ENCODE results near the gene DNM3. TPM values are rescaled to one million over a fixed set of nuclear protein-coding genes. Genes with fewer than 3 reads are reported as not detected.

Gene DNM3
- total RNA-seq, 1 donor from 2014 or later: 9.6 TPM

DNA sequence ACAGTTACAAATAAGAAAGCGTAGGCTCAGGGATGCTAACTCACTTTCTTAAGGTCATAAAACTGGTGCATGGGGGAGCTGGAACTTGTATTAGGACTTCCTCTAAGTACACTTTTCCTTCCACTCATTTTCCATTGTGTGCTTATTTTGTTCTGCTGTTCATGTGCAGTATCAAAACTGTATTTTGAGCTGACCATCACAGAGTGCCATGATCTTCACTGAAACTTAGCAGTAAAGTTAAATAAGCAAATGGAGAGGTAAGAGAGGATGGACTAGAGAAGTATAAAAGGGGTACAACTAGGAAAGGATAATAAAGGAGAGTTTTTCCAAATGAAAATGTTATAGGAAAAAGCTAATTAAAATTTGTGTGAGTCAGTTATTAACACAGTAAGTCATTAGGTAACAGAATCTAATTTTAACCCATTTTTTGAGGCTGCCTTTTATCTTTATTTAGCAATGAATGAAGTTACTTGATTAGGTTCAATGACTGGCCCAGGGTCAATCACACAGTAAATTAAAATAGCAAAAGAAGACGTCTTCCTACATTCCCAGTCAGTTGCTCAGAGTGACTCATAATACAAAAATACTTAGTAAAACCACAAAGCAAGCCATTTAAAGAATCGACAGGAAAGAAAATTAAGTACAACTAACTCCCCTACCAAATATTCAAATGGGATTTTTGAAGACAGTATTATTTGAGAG is 413.4 kb downstream of the DNM3 start:
- no peak for DNase-seq (ENCODE audit: low spot score in 2 of 2)
- TF ChIP-seq, protein P1, sequence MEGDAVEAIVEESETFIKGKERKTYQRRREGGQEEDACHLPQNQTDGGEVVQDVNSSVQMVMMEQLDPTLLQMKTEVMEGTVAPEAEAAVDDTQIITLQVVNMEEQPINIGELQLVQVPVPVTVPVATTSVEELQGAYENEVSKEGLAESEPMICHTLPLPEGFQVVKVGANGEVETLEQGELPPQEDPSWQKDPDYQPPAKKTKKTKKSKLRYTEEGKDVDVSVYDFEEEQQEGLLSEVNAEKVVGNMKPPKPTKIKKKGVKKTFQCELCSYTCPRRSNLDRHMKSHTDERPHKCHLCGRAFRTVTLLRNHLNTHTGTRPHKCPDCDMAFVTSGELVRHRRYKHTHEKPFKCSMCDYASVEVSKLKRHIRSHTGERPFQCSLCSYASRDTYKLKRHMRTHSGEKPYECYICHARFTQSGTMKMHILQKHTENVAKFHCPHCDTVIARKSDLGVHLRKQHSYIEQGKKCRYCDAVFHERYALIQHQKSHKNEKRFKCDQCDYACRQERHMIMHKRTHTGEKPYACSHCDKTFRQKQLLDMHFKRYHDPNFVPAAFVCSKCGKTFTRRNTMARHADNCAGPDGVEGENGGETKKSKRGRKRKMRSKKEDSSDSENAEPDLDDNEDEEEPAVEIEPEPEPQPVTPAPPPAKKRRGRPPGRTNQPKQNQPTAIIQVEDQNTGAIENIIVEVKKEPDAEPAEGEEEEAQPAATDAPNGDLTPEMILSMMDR (IDR thresholded peaks at IDR 0.05): no peak
- Histone ChIP-seq H3K27me3 (no peaks in the 10 kb centered on the region), H3K36me3 (no peaks in the 10 kb centered on the region), H3K4me1 (peaks cover 0 to 11% of the 10 kb centered on the region in 2 donors), H3K4me3 (no peak overlapping the region), H3K27ac (peak overlapping the region in 1 of 2 donors; percentile 62), H3K9me3 (peaks cover 0 to 3% of the 10 kb centered on the region in 2 donors)
- intact Hi-C loops (cut with DNase I): loop anchor here (1.0 to 5.0 kb wide), 2 partner anchors 68 to 143 kb away; no protein-coding TSS in a partner anchor

DNA sequence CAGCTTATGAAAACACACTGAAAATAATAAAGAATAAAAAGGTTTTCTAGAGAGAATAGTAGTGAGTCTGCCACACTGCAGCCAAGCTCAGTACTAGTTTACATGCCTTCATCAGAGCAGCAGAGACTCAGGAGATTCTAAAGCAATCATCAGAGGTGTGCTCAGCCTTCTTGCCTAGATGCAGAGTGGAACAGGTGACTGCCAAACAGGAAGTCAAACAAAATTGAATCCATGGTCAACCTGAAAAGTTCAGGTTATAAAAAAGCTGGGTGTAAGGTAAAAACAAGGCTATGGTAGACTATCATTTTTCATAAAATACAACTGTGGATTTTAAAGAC is 413.9 kb downstream of the DNM3 start:
- Histone ChIP-seq H3K9me3 (peaks cover 0 to 8% of the 10 kb centered on the region in 2 donors), H3K4me3 (no peak overlapping the region), H3K27ac (peak overlapping the region; percentile 42 to 62), H3K36me3 (no peaks in the 10 kb centered on the region), H3K4me1 (peaks cover 0 to 11% of the 10 kb centered on the region in 2 donors), H3K27me3 (no peaks in the 10 kb centered on the region)
- no peak for DNase-seq (ENCODE audit: low spot score in 2 of 2)
- intact Hi-C loops (cut with DNase I): loop anchor here (1.0 kb wide), 1 partner anchor 67 kb away; no protein-coding TSS in a partner anchor
- TF ChIP-seq, protein P1 (IDR thresholded peaks at IDR 0.05): no peak

DNA sequence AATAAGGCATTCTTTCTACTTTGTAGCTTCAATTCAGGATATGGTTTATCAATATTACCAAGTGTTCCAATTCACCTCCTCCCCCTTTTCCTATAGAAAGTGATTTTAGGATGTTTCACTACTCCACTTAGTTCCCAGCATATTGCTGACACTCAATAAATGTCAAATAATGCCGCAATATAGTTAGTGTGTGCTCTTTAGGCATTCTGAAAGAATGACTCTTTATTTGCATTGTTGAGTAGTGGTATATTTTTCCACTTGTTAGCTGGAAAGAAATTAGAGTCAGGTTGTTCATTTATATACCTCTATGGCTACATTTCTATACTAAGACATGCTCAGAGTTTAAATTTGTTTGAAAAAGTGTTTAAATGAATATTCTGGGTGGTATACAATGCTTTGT is 424.6 kb downstream of the DNM3 start:
- peaks cover 0 to 14% of the 10 kb centered on the region in 2 donors for H3K4me1 ChIP-seq
- H3K36me3 ChIP-seq: no peaks in the 10 kb centered on the region
- no peaks in the 10 kb centered on the region for H3K27me3 ChIP-seq
- no peaks in the 10 kb centered on the region for H3K9me3 ChIP-seq
- intact Hi-C loops (cut with DNase I): loop anchor here (5.0 kb wide), 1 partner anchor 131 kb away; no protein-coding TSS in a partner anchor
- DNase-seq (ENCODE audit: low spot score in 2 of 2): no peak
- TF ChIP-seq, protein P1 (IDR thresholded peaks at IDR 0.05): no peak
- no peak overlapping the region for H3K27ac ChIP-seq
- H3K4me3 ChIP-seq: no peak overlapping the region

DNA sequence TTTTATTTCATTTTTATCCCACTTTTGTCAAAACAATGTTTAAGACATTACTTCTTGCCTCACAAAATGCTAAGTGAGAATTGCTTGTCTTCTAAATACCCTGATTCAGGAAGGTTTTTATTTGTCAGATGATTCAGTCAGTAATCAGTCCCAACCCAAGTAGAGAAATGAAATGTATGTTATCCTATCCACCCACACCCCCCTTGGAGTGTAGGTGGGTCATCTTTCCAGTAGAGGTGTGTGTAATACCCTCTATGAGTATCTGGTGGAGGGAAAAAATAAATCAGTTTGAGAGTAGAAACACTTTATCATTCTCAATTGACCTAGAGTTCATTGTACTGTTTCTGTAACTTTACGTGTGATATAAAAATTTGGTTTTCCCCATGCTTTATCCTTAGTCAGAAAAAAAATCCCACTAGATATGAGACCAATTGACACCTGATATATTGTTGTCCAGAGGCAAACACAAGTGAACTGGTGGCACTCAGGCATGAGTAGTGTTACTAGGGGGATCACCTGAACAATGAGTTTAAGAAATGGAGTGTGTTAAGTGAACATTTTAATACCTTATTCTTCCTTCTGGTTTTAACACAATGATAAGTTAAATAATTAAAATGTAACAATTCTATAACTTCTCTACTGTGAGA is 425.4 kb downstream of the DNM3 start:
- intact Hi-C loops (cut with DNase I): loop anchor here (5.0 kb wide), 1 partner anchor 131 kb away; no protein-coding TSS in a partner anchor
- no peak for DNase-seq (ENCODE audit: low spot score in 2 of 2)
- H3K36me3 ChIP-seq: no peaks in the 10 kb centered on the region

DNA sequence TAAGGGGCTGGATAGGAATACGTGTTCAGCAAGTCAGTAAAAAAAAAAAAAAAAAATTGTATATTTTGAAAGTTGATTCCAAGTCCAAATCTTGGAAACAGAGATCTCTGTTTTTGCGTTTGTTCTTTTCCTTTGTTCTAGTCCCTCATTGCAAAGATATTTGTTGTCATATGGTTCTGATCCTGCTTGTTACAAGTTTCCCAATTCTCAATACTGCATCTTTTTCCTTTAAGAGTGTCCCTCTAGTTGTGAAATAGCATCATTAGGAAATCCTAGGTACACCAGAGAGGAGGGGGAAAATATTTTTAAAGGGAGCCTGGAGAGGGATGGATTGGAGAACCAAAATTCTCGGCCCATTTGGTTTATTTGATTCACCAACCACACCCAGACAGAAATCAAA is 426.9 kb downstream of the DNM3 start:
- intact Hi-C loops (cut with DNase I): loop anchor here (5.0 kb wide), 1 partner anchor 129 kb away; no protein-coding TSS in a partner anchor
- Histone ChIP-seq H3K4me1 (peaks cover 0 to 14% of the 10 kb centered on the region in 2 donors), H3K4me3 (no peak overlapping the region), H3K27ac (no peak overlapping the region), H3K27me3 (no peaks in the 10 kb centered on the region), H3K9me3 (no peaks in the 10 kb centered on the region), H3K36me3 (no peaks in the 10 kb centered on the region)
- DNase-seq (ENCODE audit: low spot score in 2 of 2): no peak
- TF ChIP-seq, protein P1 (IDR thresholded peaks at IDR 0.05): no peak

More for the DNA sequence above, 425.4 kb downstream of the DNM3 start:
- Histone ChIP-seq H3K4me3 (no peak overlapping the region), H3K27ac (no peak overlapping the region), H3K27me3 (no peaks in the 10 kb centered on the region), H3K4me1 (peaks cover 0 to 14% of the 10 kb centered on the region in 2 donors), H3K9me3 (no peaks in the 10 kb centered on the region)
- TF ChIP-seq, protein P1 (IDR thresholded peaks at IDR 0.05): no peak

Data from ascending aorta (tissue), 2 donors.